ENCODE data around the gene GKN1. TPM values are rescaled to one million over a fixed set of nuclear protein-coding genes. Genes with fewer than 3 reads are reported as not detected.

Gene GKN1, protein sequence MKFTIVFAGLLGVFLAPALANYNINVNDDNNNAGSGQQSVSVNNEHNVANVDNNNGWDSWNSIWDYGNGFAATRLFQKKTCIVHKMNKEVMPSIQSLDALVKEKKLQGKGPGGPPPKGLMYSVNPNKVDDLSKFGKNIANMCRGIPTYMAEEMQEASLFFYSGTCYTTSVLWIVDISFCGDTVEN
- total RNA-seq: 0.37 TPM in 1 of 3 replicates, not detected in the others
- long read RNA-seq: 0 reads

DNA sequence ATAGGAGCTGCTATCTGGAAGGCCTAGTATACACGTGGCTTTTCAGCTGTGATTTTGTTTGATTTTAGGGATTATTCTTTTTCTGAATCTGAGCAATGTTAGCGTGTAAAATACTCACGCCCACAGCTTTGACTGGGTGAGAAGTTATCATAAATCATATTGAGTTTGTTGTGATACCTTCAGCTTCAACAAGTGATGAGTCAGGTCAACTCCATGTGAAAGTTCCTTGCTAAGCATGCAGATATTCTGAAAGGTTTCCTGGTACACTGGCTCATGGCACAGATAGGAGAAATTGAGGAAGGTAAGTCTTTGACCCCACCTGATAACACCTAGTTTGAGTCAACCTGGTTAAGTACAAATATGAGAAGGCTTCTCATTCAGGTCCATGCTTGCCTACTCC lies at the start of gene GKN1:
GKN1 (plus strand) TSS at position 386 of the 400 bp plus-strand sequence. CDS start 42 bp downstream, outside the sequence.
- Mint-ChIP-seq H3K4me1 (ENCODE audit: low read depth) (peaks cover 65% of the 10 kb centered on the region), H3K4me3 (ENCODE audit: unreplicated experiment) (peak within 1 kb of the TSS; percentile 28), H3K9me3 (ENCODE audit: low read depth) (no peaks in the 10 kb centered on the region), H3K27me3 (ENCODE audit: low read depth) (no peaks in the 10 kb centered on the region), H3K27ac (ENCODE audit: unreplicated experiment) (peak within 1 kb of the TSS; percentile 82), H3K36me3 (ENCODE audit: low read depth) (no peaks in the 10 kb centered on the region)
- DNase-seq (ENCODE audit: low spot score): no peak
- TF ChIP-seq CTCF (IDR thresholded peaks at IDR 0.05): no peak

DNA sequence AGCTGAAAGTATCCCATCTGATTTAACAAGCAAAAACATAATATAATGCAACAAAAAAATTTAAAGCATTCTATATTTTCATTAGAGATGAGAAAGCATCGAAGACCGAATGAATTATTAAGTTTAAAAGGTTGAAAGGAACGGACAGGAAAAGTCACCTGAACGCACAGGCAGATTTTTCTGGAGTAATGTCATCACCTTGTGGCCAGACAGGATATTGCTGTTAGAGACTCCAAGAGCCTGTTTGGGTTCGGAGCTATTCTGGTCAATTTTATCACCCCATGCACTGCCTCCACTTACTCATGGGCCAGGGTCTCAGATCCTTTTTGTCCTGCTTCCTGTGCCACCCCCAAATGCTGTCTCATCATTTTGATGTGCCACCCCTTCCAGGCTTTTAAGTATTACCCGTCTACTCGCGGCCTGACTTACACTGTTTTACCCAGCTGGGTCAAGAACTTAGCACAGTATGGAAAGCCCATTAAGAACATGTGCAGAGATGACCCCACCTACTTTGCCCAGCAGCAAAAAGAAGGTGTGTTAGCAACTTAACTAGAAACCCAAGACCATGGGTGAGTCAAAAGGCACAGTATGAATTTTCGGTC lies 49.0 kb upstream of the GKN1 start:
- Mint-ChIP-seq H3K36me3 (ENCODE audit: low read depth) (no peaks in the 10 kb centered on the region), H3K27me3 (ENCODE audit: low read depth) (no peaks in the 10 kb centered on the region), H3K27ac (ENCODE audit: unreplicated experiment) (no peak overlapping the region), H3K9me3 (ENCODE audit: low read depth) (no peaks in the 10 kb centered on the region), H3K4me1 (ENCODE audit: low read depth) (peaks cover 23% of the 10 kb centered on the region), H3K4me3 (ENCODE audit: unreplicated experiment) (no peak overlapping the region)
- DNase-seq (ENCODE audit: low spot score): no peak
- peak; percentile 94 for TF ChIP-seq CTCF (IDR thresholded peaks at IDR 0.05)

GRCh38 chr2:68926796-68927195 lies 47.6 kb upstream of the GKN1 start:
- Mint-ChIP-seq H3K4me3 (ENCODE audit: unreplicated experiment) (no peak overlapping the region), H3K27me3 (ENCODE audit: low read depth) (no peaks in the 10 kb centered on the region)

DNA sequence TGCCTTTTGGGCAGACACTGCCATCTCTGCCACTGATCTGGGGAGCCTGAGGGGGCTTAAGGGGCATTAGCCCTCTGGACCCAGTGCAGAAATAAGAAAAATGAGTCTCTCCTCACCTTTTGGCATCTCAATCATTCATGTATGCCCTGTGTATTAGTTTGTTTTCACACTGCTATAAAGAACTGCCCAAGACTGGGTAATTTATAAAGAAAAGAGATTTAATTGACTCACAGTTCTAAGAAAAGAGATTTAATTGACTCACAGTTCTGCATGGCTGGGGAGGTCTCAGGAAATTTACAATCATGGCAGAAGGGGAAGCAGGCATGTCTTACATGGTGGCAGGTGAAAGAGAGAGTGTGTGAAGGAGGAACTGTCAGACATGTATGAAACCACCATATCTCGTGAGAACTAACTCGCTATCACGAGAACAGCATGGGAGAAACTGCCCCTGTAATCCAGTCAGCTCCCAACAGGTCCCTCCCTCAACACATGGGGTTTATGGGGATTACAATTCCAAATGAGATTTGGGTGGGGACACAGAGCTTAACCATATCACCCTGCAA lies 43.2 kb upstream of the GKN1 start:
- no peak for TF ChIP-seq CTCF (IDR thresholded peaks at IDR 0.05)
- no peak overlapping the region for H3K4me3 Mint-ChIP-seq (ENCODE audit: unreplicated experiment)
- peaks cover 32% of the 10 kb centered on the region for H3K4me1 Mint-ChIP-seq (ENCODE audit: low read depth)
- no peaks in the 10 kb centered on the region for H3K36me3 Mint-ChIP-seq (ENCODE audit: low read depth)
- no peak for DNase-seq (ENCODE audit: low spot score)
- no peaks in the 10 kb centered on the region for H3K27me3 Mint-ChIP-seq (ENCODE audit: low read depth)
- peak overlapping the region; percentile 13 for H3K27ac Mint-ChIP-seq (ENCODE audit: unreplicated experiment)
- H3K9me3 Mint-ChIP-seq (ENCODE audit: low read depth): no peaks in the 10 kb centered on the region

More at GRCh38 chr2:68926796-68927195, 47.6 kb upstream of the GKN1 start:
- Mint-ChIP-seq H3K36me3 (ENCODE audit: low read depth) (no peaks in the 10 kb centered on the region), H3K4me1 (ENCODE audit: low read depth) (peaks cover 24% of the 10 kb centered on the region), H3K9me3 (ENCODE audit: low read depth) (no peaks in the 10 kb centered on the region), H3K27ac (ENCODE audit: unreplicated experiment) (peak overlapping the region; percentile 60)
- DNase-seq (ENCODE audit: low spot score): no peak
- TF ChIP-seq CTCF (IDR thresholded peaks at IDR 0.05): no peak

DNA sequence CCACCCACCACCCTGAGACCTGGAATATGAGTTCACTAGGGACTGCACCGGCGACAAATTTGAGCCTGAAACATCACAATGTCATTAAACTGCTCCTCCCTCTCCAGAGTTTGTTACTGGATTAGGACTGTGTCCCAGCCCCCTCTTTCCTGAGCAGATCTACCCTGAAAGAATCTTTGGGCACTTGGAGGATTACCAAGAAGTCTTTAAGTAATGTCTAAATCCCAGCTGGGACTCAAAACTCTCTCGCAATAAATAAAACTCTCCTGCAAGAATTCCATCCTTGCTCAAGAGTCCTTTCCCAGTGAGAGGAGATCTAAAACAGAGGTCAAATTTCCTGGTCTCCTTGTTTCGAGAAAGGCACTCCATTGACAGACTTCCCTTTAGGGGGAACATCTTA lies 42.6 kb upstream of the GKN1 start:
- DNase-seq (ENCODE audit: low spot score): no peak
- Mint-ChIP-seq H3K27ac (ENCODE audit: unreplicated experiment) (peak overlapping the region; percentile 83), H3K36me3 (ENCODE audit: low read depth) (no peaks in the 10 kb centered on the region), H3K4me3 (ENCODE audit: unreplicated experiment) (no peak overlapping the region), H3K27me3 (ENCODE audit: low read depth) (no peaks in the 10 kb centered on the region), H3K4me1 (ENCODE audit: low read depth) (peaks cover 32% of the 10 kb centered on the region), H3K9me3 (ENCODE audit: low read depth) (no peaks in the 10 kb centered on the region)
- TF ChIP-seq CTCF (IDR thresholded peaks at IDR 0.05): no peak

All from chondrocyte (in vitro differentiated cells).